Medulla oblongata (tissue), 1 donor: ENCODE measurements around the gene DLX5.

Source experiments
- DNase-seq: peaks from one replicate; pipeline ENCODE4 v3.0.0-alpha.2; 2015; ENCODE audit errors: extremely low spot score

Gene DLX5

GRCh38 chr7:97005183-97006054 lies 19.2 kb downstream of the DLX5 start, which contains the start of gene DLX6:
Gene DLX6, plus strand, starts transcription at chr7:97005553. Its CDS starts 425 bp downstream, at chr7:97005978.
- no peak for DNase-seq

GRCh38 chr7:97004247-97005182 lies 20.1 kb downstream of the DLX5 start:
- DNase-seq, result no peak

GRCh38 chr7:97003262-97004246 lies 21.1 kb downstream of the DLX5 start:
- DNase-seq, result no peak

DNA sequence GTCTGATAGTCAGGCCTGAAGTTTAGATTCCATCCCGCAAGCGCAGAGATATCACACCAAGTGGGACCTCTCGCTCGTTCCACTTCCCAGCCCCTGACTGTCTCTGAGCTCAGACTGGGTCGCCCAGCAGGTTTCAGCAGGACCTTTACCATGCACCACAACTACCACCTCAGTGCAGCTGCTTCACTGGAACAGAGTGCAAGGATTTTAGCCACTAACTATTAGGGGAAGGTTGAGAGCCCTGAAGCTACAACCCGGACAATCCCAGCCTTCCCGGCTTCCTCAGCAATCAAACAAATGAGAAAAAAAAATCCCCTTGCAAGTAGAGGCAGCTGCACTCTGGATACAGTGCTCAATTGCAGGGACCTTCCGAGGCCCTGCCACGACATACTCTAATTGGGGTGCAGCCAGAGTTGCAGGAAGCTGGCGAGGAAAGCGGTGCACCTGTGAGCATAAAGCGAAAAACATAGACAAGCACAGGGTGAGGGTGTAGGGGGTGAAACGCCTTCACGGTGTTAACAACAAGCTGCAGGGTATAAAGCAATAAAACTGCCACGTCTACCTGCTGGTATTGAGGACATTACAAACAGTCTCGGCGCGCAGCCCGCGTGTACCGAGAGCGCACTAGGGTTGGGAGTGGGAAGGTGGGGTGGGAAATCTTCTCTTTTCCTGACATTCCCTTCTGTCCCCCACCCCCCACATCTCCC lies 21.9 kb downstream of the DLX5 start:
- DNase-seq, result no peak

DNA sequence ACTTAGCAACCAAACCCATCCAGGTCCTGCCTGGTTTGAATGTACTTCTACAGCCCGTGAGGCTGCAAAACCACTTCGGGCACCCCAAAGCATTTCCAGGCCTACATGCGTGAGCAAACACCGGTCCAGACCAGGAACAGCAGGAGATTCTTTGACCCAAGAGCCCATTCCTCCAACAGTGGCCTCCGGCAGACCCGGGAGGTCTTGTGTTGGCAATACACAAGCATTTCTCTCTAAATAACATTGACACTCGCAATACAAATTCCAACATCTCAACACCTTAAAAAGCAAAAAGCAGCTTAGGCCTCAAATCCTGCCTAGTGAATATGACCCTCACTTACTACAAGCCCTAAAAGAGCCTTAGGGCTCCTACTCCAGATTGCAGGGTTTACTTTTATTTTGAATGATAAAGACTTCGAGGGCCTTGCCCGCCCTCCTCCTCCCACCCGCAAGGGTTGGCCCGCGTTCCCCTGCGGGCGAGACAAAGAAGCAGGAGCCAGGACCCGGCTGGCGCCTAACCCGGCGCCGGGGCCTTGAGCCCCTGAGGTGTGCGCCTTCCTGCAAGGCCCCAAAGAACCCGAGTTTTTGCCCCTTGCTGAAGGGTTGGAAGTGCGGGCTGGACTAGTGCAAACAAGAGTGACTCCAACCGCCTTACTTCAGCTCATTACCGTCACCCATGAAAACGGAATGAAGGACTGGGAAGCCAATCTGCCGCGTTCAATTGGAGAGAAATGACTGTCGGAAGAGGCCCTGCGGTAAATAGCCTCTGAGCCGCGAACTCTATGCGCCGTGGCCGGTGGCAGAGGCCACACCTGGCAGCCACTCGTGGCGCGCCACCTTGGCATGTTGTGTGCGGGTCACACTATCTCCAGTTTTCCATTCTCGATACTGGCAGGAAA lies 22.7 kb downstream of the DLX5 start:
- no peak for DNase-seq

DNA sequence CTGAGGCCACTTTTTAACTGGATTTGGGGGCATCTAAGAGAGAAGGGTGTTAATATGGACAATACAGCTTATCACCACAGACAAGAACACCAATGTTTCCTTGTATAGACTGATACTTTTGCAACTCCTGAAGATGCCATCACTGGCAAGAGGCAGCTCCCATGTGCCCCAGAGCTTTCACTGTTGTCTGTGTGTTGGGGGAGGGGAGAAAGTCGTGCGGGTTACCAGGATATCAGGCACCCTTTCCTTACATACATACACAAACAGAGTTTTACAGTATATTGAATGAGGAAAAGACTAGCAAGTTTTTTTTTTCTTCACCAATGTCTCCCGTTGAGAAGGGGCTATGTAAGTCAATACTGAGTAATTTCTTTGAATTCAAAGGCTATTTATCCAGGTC lies 23.4 kb downstream of the DLX5 start:
- no peak for DNase-seq

GRCh38 chr7:96998744-96999143 lies 25.9 kb downstream of the DLX5 start:
- no peak for DNase-seq

DNA sequence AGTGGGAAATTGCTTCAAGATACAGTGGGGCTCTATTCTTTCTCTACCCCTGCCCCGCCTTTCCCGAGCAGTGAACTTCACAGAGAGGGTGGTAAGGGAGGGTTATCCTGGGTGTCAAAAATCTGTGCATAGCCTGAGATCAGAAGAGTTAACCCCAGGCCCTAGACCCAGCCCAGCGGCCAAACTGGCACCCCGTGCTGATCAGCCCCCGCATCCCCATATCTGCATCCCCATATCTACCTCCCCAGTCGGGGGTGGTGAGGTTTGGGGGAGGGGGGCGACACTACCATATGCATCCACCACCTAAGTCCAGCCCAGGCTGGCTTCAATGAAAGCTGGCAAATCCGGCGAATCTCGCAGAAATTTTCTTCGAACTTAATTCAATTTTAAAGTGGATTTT lies 26.3 kb downstream of the DLX5 start:
- no peak for DNase-seq

- no peak for DNase-seq
Measured at GRCh38 chr7:96997512-96998032, 27.1 kb downstream of the DLX5 start.

- no peak for DNase-seq
Measured at GRCh38 chr7:96996958-96997511, 27.6 kb downstream of the DLX5 start.

DNA sequence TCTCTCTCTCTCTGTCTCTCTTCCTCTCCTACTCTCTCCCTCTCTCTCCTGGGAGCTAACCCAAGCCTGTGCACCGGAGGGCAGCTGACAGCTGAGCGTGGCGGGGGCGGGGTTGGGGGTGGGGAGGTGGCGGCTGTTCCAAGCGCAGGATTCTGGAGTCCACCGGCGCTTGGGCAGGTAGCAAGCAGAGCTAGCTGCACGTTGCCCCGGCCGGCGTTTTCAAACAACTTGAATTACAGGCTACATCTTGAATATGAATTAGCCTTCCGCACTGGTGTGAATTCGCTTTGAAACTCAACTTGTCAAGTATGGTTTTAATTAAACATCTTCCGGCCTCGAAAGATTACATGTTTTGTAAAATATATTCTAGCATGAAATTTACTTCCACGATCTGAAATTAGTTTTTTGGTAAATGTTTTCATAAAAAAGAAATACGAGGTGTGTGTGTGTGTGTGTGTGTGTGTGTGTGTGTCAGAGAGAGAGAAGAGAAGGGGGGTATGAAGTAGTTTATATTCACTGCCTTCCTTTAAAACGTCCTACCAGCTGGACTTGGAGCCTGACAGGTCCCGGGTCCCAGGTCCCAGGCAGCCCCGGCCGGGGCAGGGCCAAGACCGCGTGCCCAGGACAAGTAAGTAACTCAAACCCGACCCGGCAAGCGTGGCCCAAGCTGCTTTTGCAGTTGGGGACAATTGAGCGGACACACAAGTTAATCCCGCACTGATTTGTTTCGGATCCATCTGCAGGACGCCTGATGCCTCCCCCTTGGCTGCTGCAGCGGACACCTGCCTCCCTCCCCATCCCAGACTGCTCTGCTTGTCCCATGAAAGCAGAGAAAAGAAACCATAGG lies 28.3 kb downstream of the DLX5 start:
- no peak for DNase-seq

GRCh38 chr7:96995406-96996110 lies 29.1 kb downstream of the DLX5 start:
- DNase-seq, result no peak

DNA sequence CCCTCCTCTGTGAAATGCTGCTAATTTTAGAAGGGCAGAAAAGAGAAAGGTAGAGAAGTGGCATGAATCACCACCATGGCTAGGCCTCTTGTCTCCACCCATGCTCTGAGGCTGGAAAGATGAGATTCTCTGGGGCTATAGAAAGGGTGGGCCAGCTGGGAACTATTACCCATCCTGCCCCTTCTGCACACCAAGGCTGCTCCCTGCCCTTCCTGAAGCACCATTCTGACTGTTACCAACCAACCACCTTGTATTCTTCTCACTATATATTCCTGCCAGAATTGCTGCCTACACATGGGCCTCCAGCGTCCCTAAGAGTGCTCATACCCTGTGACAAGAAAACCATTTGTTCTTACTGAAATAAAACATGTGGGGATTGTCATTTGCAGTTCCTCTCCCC lies 30.7 kb downstream of the DLX5 start:
- DNase-seq, result no peak

DNA sequence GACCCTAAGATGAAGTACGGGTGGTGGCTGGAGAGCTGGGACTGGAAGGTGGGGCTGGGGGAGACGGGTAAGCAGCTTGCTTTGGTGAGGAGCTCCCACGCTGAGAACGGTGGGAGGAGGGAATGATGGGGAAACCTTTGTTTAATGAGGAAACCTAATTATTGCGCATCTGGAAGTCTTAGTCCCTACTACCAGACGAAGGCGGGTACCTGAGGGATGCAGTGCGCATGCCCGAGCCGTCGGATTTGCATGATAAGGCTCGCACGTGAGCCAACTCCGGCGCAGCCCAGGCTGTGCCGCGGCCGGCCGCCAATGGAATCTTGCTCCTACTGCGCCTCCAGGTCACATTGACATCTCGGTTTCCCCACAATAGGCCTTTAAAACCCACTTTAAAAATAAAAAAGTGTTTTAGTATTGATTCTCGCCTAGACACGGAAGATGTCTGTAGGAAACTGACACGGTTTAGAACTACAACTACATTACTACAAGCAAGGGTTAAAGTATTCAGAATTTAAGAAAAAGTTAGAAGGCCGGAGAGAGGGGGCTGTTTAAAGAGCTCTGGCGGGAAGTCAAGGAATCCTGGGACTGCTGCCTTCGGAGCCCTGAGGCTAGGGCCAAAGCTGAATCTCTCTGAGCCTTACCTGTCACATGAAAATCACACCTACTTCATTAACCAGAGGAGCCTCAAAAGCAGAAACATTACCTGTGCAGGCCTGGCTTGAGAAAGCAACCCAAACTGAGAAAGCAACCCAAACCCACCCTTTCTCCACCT lies 31.4 kb downstream of the DLX5 start:
- DNase-seq, result no peak

- DNase-seq, result no peak
Measured at GRCh38 chr7:96992192-96993005, 32.2 kb downstream of the DLX5 start.
